GM21737 (cell line): ENCODE data around the gene PNPLA7.
"Not testable (repeated sequence)": the region's sequence is repeated elsewhere in the genome, so short reads cannot be mapped to it uniquely, and the experiment has no call there.

Experiments
- ATAC-seq: cut with Tn5 transposase; IDR thresholded peaks from one replicate; pipeline ENCODE4 v1.9.1; 2021; ENCODE audit warnings: mild to moderate bottlenecking, moderate library complexity; ENCODE audit not compliant: unreplicated experiment

PNPLA7 gene

DNA sequence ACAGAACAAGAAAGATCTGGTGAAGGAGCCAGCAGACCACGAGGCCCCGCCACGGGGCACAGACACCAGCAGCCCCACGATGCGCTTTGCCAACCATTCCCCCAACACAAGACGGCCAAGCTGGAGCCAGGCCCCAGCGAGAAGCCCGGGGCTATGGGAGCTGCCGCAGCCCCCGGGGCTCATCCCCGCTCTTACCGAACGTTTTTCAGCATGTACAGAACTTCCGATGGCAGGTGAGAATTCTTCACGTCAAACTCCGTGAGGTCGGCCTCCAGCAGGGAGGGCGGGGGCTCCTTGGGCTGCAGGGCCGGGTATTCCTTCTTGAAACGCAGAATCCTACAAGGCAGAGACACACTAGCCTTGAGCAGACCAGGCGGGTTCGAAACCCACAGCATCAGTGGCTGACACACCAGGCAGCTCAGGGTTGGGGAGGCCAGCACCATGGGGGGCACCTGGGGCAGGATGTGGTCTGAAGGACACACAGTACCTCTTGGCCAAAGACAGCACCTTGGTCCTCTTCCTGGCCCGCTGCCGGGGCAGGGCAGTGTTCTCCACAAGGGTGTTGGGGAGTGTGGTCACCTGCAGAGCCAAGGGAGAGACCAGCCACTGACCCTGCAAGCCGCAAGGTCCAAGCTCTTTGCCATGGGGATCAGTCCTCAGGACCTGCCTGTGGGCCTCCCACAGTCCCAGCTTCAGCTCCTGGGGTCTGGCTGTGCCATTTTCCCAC is 6.8 kb downstream of the PNPLA7 start:
- ATAC-seq, result no peak

DNA sequence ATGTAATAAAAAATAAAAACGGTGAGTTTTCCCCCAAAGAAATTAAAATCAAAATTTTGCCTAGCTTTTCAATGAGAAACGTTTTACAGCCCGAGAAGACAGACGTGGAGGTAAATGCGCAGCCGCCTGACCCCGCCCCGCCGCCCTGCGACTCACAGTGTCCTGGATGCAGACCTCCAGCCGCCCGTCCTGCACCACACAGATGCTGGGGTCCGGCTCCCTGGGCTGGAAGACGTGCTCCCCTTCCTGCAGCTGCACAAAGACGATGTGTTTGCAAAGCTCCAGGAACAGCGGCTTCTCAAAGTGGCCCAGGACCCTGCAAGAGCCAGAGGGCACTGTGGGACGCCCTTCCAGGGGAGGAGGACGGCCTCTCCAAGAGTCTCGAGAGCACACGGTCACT is 7.7 kb downstream of the PNPLA7 start:
- no peak for ATAC-seq

DNA sequence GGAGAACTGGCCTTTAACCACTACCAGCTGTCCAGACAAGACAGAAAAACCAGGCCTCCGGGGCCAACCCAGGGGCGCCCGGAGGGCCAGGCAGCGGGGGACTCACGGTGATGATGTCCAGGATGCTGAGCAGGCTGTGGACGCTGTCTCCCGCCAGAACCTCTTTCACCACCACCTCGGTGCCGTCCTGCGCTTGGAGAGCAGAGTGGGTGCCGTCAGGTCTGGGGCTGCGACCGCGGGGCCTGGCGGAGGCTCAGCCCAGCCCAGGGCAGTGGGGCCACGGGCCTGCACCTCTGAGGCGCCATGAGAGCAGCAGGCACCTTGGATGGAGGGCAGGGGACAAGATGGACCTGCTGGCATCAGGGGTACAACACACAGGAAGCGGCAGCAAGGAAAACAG is 9.7 kb downstream of the PNPLA7 start:
- ATAC-seq, result no peak

GRCh38 chr9:137538058-137538457 is 12.1 kb downstream of the PNPLA7 start:
- no peak for ATAC-seq

- ATAC-seq, result not testable (repeated sequence)
These were observed 13.5 kb downstream of the PNPLA7 start for GRCh38 chr9:137536594-137537131.

DNA sequence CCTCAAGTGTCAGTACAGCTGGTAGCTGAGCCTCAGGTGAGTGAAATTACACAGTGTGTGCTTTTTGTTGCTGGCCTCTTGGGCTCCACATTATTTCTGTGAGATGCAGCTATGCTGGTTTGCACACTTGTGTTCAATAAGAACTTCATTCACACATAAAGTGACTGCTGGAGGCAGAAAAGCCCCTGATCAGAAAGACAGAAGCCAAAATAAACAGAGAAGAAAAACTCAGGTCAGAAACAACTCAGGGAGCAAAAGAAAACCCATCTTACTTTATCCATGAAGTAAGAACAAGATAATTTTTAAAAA is 15.1 kb downstream of the PNPLA7 start:
- ATAC-seq, result no peak

DNA sequence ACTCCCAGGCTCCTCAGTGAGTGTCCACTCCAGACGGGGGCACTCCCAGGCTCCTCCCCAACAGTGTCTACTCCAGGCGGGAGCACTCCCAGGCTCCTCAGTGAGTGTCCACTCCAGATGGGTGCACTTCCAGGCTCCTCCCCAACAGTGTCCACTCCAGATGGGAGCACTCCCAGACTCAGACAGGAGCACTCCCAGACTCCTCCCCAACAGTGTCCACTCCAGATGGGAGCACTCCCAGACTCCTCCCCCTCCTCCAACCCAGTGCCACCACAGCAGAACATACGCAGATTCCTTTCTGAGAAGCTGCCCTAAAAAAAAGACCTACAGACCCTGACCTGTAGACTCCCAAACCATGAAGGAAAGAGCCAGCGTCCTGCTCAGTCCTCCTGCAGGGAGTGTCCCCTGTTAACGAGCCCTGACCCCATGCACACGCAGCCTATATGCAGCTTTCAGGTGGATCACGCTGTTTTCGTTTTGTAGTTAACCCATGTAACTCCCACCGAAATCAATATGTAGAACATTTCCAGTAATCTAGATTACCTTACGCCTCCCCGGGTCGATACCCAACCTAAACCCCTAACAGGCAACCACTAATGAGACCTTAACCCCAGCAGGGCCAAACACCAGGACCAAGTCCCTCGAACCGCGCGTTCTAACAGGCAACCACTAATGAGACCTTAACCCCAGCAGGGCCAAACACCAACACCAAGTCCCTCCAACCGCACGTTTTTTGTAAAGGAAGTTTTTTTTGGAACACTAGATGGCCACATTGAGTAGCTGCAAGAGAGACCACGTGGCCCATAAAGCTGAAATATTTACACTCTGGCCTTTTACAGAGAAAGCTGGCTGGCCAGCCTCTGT is 15.7 kb downstream of the PNPLA7 start:
- no peak for ATAC-seq

DNA sequence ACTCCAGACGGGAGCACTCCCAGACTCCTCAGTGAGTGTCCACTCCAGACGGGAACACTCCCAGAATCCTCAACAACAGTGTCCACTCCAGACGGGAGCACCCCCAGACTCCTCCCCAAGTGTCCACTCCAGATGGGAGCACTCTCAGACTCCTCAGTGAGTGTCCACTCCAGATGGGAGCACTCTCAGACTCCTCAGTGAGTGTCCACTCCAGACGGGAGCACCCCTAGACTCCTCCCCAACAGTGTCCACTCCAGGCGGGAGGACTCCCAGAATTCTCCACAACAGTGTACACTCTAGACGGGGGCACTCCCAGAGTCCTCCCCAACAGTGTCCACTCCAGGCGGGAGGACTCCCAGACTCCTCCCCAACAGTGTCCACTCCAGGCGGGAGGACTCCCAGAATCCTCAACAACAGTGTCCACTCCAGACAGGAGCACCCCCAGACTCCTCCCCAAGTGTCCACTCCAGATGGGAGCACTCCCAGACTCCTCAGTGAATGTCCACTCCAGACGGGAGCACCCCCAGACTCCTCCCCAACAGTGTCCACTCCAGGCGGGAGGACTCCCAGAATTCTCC is 17.2 kb downstream of the PNPLA7 start:
- not testable (repeated sequence) for ATAC-seq

GRCh38 chr9:137531099-137531765 is 19.0 kb downstream of the PNPLA7 start:
- no peak for ATAC-seq

- ATAC-seq, result no peak
These were observed 19.9 kb downstream of the PNPLA7 start for GRCh38 chr9:137530331-137530730.

DNA sequence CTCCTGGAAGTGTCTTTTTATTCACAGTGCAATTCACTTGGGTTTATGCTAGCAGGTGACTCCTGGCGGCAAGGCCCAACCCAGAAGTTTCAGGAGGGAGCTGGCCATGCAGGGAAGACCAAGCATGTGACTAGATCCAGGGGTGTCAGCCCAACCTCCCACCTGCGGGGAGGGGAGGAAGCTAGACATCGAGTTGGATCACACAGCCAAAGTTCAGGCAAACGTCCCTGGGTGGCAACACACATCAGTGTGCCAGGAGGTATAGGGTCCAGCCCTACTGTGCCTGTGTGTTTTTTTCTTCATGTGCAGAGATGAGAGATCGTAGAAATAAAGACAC is 25.3 kb downstream of the PNPLA7 start:
- ATAC-seq, result no peak

DNA sequence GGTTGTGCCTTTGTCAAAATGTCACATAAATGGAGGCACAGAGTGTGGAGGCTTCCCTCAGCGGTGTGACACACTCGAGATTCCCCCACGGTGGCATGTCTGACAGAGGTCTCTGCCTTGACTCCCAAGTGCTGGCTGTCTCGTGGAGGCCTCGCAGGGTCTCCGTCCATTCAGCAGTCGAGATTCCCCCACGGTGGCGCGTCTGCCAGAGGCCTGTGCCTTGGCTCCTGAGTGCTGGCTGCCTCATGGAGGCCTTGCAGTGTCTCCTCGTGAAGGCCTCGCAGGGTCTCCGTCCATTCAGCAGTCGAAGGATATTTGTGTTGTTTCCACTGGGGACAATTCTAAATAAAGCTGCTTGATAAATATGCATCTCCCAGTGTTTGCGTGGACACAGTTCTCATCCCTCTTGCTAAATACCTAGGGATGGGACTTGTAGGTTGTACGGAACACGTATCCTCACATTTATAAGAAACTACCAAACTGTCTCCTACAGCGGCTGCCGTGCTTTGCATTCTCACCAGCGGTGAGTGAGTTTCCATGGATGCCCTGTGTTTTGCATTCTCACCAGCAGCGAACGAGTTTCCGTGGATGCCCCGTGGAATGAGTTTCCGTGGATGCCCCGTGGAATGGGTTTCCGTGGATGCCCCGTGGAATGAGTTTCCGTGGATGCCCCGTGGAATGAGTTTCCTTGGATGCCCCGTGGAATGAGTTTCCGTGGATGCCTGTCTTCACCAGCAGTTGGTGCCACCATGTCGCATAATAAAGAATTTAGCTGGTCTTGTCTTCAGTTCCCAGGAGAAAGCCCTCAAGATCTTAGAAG is 25.8 kb downstream of the PNPLA7 start:
- ATAC-seq, result no peak

DNA sequence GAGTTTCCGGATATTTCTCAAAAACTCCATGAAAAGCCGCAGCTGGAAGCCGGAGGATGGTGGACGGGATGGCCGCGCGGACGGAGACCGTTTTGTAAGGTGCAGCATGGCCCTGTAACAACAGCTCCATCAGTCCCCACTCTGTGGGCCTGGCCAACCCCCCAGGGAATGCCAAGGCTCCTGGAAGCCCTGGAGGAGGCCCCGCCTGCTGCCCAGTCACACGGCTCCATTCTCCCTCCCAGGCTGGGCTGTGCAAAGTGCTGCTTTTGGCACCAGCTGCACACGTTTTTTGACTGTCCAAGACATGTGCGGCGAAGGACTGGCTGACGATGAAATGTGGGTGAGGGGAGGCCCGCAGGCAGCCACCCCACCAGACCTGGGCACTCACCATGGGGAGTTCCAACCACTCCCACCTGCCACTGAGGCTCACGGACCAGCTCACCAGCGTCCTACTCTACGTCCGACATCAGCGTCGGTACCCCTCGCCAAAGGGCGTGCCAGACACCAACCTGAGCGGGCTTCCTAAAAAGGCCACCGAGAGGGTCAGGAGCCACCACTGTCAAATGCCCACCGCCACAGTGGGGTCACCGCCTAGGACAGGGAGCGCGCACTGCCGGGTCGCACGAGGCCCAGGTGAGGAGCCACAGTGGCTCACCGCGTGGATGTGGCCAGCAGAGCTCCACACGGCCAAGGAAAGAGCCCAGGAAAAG is 27.3 kb downstream of the PNPLA7 start:
- ATAC-seq, result no peak

- ATAC-seq, result no peak
These were observed 28.7 kb downstream of the PNPLA7 start for GRCh38 chr9:137521405-137521985.

DNA sequence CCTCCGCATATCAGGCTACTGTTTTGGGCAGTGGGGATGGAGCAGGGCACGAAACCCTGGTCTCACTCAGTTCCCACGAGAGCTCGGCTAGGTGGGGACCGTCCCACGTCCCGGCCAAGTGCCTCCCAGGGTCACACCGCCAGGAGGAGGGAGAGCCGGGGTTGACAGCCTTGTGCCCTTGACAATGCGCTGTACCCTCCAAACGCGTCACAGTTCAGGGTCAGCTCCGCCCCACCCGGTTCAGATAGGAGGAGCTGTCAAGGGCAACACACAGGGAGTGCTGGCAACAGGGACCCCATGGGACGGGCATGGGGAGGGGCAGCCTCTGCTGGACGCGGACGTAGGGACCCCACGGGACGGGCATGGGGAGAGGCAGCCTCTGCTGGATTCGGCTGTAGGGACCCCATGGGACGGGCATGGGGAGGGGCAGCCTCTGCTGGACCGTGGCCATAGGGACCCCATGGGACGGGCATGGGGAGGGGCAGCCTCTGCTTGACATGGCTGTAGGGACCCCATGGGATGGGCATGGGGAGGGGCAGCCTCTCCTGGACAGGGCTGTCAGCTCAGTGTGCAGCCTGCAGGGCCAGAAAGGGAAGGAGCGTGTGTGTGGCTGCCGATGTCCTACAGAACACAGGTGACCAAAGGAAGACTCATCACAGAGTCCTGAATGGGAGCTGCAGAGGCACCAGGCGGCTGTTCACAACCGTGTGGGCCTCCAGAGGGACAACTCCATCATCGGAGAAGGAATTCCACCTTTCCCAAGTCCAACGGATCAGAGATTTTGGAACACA is 29.4 kb downstream of the PNPLA7 start:
- no peak for ATAC-seq

DNA sequence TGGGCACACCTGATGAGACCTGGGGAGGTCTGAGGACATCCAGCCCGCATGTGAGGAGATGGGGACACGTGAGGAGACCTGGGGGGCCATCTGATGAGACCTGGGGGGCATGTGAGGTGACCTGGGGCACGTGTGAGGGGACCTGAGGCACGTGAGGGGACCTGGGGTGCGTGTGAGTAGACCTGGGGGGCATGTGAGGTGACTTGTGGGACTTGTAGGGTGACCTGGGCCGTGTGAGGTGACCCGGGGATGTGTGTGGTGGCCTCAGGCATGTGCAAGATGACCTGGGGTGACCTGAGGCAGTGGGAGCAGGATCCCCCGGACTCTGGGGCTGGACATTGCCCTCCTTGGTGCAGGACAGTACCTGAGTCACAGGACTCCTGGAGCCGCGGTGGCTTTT is 30.6 kb downstream of the PNPLA7 start:
- no peak for ATAC-seq

DNA sequence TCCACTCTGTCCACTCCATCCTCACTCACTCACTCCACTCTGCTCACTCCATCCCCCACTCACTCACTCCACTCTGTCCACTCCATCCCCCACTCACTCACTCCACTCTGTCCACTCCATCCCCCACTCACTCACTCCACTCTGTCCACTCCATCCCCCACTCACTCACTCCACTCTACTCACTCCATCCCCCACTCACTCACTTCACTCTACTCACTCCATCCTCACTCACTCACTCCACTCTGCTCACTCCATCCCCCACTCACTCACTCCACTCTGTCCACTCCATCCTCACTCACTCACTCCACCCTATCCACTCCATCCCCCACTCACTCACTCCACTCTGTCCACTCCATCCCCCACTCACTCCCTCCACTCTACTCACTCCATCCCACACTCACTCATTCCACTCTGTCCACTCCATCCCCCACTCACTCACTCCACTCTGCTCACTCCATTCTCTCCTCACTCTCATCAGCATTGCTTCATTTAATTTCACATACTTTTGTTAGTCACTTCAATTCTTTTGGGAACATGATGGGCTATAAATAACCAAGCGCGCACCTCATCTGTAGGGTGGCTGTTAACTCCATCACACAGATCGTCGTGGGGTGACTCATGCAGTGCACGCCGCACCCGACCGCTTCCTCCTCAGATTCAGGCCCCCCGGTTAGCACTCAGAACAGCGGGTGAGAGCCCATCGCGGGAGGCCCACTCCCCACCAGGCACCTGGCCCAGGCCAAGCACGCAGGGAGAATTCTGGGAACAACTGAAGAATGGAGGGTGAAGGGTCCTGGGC is 31.3 kb downstream of the PNPLA7 start:
- ATAC-seq, result not testable (repeated sequence)
